HepG2 (cell line): ENCODE measurements around the gene GAL3ST3. TPM values are rescaled to one million over a fixed set of nuclear protein-coding genes. Genes with fewer than 3 reads are reported as not detected.

ENCODE experiments used
- AHDC1 ChIP-seq: sonication (generic); formaldehyde crosslinking; IDR thresholded peaks from 2 replicates; pipeline ENCODE4 v1.5.1; 2020; ENCODE audit warnings: mild to moderate bottlenecking, missing genetic modification reagents, borderline replicate concordance
- ZNF225 ChIP-seq: sonication (generic); formaldehyde crosslinking; IDR thresholded peaks from 2 replicates; pipeline ENCODE4 v1.4.0; 2020; ENCODE audit warnings: mild to moderate bottlenecking, missing genetic modification reagents
- ZNF232 ChIP-seq: sonication (generic); formaldehyde crosslinking; IDR thresholded peaks from 2 replicates; pipeline ENCODE4 v1.4.0; 2020; ENCODE audit warnings: missing genetic modification reagents, borderline replicate concordance
- ZNF776 ChIP-seq: sonication (generic); formaldehyde crosslinking; IDR thresholded peaks from 2 replicates; pipeline ENCODE4 v1.4.0; 2020; ENCODE audit warnings: mild to moderate bottlenecking, missing genetic modification reagents
- ZSCAN9 ChIP-seq: IDR thresholded peaks from 2 replicates; pipeline ENCODE4 v1.6.1; 2016; ENCODE audit warnings: borderline replicate concordance
- polyA plus RNA-seq, 8 experiments: library from polyadenylated mRNA; depleted of rRNA in 3 of 8; stranded (reverse) in 7 of 8; unstranded in 1 of 8; fragments of >200 nt; fragmentation: Illumina TruSeq in 4 of 8; extraction: Trizol in 4 of 8; gene quantifications; 2 replicates each; pipeline versions ENCODE4 v1.2.1 to v1.2.3, GENCODE V29; 2011 to 2016; ENCODE audit warnings: low read depth in 4 of 8, missing spikeins in 1 of 8, mixed read lengths in 1 of 8; ENCODE audit not compliant: insufficient read depth in 1 of 8
- total RNA-seq, 5 experiments: library from RNA; depleted of rRNA; stranded (reverse); fragments of >200 nt; fragmentation: Illumina TruSeq; extraction: Trizol; gene quantifications; 2 replicates each; pipeline ENCODE4 v1.2.3, GENCODE V29; 2016; ENCODE audit warnings: low read depth in 1 of 5
- TF ChIP-seq, protein P1 (sequence below): sonication (generic); formaldehyde crosslinking; IDR thresholded peaks from 2 replicates; pipeline ENCODE4 v1.4.0; 2020; ENCODE audit warnings: missing genetic modification reagents
- TF ChIP-seq, protein P2 (sequence below): sonication (generic); formaldehyde crosslinking; IDR thresholded peaks from 2 replicates; pipeline ENCODE4 v1.4.0; 2020; ENCODE audit warnings: missing genetic modification reagents
- TF ChIP-seq, protein P3 (sequence below), 2 experiments: fragments of 450-650 bp in 1 of 2; sonication (generic) in 1 of 2; formaldehyde crosslinking in 1 of 2; IDR thresholded peaks; 2 replicates each; pipeline versions ENCODE4 v1.6.1 to v1.8.0; 2016 to 2022; ENCODE audit warnings: antibody characterized with exemption in 1 of 2, mild to moderate bottlenecking in 1 of 2, missing genetic modification reagents in 1 of 2

Gene GAL3ST3
- total and polyA plus RNA-seq, 2 of the 13 experiments (the other 11 are each of a cell fraction or from before 2014, with no cell fraction given) = not detected

GRCh38 chr11:66068923-66069714, 20.2 kb upstream of the GAL3ST3 start (continued):
- no peak for TF ChIP-seq AHDC1 (CRISPR knock-in tag)
- TF ChIP-seq ZNF776 (CRISPR knock-in tag) = 0 out of 2 replicates have a peak, but pooled peaks have one; percentile 14
- TF ChIP-seq ZNF232 = no peak
- TF ChIP-seq, protein P1, sequence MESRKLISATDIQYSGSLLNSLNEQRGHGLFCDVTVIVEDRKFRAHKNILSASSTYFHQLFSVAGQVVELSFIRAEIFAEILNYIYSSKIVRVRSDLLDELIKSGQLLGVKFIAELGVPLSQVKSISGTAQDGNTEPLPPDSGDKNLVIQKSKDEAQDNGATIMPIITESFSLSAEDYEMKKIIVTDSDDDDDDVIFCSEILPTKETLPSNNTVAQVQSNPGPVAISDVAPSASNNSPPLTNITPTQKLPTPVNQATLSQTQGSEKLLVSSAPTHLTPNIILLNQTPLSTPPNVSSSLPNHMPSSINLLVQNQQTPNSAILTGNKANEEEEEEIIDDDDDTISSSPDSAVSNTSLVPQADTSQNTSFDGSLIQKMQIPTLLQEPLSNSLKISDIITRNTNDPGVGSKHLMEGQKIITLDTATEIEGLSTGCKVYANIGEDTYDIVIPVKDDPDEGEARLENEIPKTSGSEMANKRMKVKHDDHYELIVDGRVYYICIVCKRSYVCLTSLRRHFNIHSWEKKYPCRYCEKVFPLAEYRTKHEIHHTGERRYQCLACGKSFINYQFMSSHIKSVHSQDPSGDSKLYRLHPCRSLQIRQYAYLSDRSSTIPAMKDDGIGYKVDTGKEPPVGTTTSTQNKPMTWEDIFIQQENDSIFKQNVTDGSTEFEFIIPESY (CRISPR knock-in tag) = peak; percentile 96
- no peak for TF ChIP-seq ZNF225
- no peak for TF ChIP-seq ZSCAN9 (CRISPR knock-in tag)
- TF ChIP-seq, protein P2, sequence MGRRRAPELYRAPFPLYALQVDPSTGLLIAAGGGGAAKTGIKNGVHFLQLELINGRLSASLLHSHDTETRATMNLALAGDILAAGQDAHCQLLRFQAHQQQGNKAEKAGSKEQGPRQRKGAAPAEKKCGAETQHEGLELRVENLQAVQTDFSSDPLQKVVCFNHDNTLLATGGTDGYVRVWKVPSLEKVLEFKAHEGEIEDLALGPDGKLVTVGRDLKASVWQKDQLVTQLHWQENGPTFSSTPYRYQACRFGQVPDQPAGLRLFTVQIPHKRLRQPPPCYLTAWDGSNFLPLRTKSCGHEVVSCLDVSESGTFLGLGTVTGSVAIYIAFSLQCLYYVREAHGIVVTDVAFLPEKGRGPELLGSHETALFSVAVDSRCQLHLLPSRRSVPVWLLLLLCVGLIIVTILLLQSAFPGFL = no peak
- TF ChIP-seq, protein P3, sequence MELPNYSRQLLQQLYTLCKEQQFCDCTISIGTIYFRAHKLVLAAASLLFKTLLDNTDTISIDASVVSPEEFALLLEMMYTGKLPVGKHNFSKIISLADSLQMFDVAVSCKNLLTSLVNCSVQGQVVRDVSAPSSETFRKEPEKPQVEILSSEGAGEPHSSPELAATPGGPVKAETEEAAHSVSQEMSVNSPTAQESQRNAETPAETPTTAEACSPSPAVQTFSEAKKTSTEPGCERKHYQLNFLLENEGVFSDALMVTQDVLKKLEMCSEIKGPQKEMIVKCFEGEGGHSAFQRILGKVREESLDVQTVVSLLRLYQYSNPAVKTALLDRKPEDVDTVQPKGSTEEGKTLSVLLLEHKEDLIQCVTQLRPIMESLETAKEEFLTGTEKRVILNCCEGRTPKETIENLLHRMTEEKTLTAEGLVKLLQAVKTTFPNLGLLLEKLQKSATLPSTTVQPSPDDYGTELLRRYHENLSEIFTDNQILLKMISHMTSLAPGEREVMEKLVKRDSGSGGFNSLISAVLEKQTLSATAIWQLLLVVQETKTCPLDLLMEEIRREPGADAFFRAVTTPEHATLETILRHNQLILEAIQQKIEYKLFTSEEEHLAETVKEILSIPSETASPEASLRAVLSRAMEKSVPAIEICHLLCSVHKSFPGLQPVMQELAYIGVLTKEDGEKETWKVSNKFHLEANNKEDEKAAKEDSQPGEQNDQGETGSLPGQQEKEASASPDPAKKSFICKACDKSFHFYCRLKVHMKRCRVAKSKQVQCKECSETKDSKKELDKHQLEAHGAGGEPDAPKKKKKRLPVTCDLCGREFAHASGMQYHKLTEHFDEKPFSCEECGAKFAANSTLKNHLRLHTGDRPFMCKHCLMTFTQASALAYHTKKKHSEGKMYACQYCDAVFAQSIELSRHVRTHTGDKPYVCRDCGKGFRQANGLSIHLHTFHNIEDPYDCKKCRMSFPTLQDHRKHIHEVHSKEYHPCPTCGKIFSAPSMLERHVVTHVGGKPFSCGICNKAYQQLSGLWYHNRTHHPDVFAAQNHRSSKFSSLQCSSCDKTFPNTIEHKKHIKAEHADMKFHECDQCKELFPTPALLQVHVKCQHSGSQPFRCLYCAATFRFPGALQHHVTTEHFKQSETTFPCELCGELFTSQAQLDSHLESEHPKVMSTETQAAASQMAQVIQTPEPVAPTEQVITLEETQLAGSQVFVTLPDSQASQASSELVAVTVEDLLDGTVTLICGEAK (IDR thresholded peaks at IDR 0.05) = no peak
- TF ChIP-seq, protein P3 (CRISPR knock-in tag; IDR thresholded peaks at IDR 0.05) = no peak
